Mucosa of descending colon (tissue), 3 donors: Measurements from ENCODE around the gene HHAT. TPM values are rescaled to one million over a fixed set of nuclear protein-coding genes. Genes with fewer than 3 reads are reported as not detected.

Experiments used
- ATAC-seq: fragments of 200-7000 bp; cut with Tn5 transposase; one replicate; pipeline ENCODE4 v1.9.1; 2020; ENCODE audit warnings: mild to moderate bottlenecking, moderate library complexity
- DNase-seq, 3 donors: peaks; one replicate each; pipeline ENCODE4 v3.0.0-alpha.2; 2020
- H3K36me3 ChIP-seq: fragments of 200-600 bp; one replicate; pipeline ENCODE4 v1.8.0; 2021; ENCODE audit warnings: low read depth, mild to moderate bottlenecking
- H3K4me1 ChIP-seq: fragments of 200-600 bp; one replicate; pipeline ENCODE4 v1.8.0; 2021; ENCODE audit warnings: low read depth, mild to moderate bottlenecking
- H3K4me3 ChIP-seq: fragments of 200-600 bp; one replicate; pipeline ENCODE4 v1.8.0; 2021; ENCODE audit warnings: mild to moderate bottlenecking
- H3K9me3 ChIP-seq: fragments of 200-600 bp; one replicate; pipeline ENCODE4 v1.8.0; 2021; ENCODE audit warnings: mild to moderate bottlenecking
- CTCF ChIP-seq: fragments of 200-600 bp; IDR thresholded peaks from one replicate; pipeline ENCODE4 v1.8.0; 2022; ENCODE audit warnings: antibody characterized with exemption, mild to moderate bottlenecking
- intact Hi-C, 2 donors: fragments of 100-400 bp; cut with DNase I in 1 of 2; cut with micrococcal nuclease in 1 of 2; formaldehyde crosslinking; loops; one replicate each; pipeline versions ENCODE4 v1.11.0 to v1.11.1; 2022; cut with DNase I, micrococcal nuclease
- total RNA-seq, 3 donors: library from RNA; stranded (reverse); fragmentation: NEBNext Ultra II Directional in 2 of 3; extraction: Animal tissue kit (Norgen Biotek cat#: 25700) in 2 of 3; gene quantifications; one replicate each; pipeline versions ENCODE4 v1.2.1 to v1.2.4, GENCODE V29; 2021 to 2023
- donor health status: DM: no; HTN: no; CAD: no; lungs with moderate emphysema.
- donor health status: DM: no; HTN: no; CAD: no.
- donor health status: DM: no; HTN: yes; CAD: no.

The HHAT gene
- total RNA-seq, 3 donors from 2014 or later = 4.1 to 8.6 (median 5.9) TPM

- no peaks in the 10 kb centered on the region for H3K36me3 ChIP-seq
- intact Hi-C loops = loop anchor here (5.0 kb wide), 1 partner anchor 172 kb away; no protein-coding TSS in a partner anchor
- H3K4me1 ChIP-seq = no peaks in the 10 kb centered on the region
- DNase-seq = no peak
- no peaks in the 10 kb centered on the region for H3K9me3 ChIP-seq
- TF ChIP-seq CTCF = no peak
- no peak for ATAC-seq
- H3K4me3 ChIP-seq = no peak overlapping the region
Observed at GRCh38 chr1:210313921-210314320, 14.8 kb upstream of the HHAT start.

GRCh38 chr1:210315529-210315928, 13.2 kb upstream of the HHAT start:
- H3K4me1 ChIP-seq = no peaks in the 10 kb centered on the region
- no peak for TF ChIP-seq CTCF
- ATAC-seq (no peak), DNase-seq (no peak)
- no peaks in the 10 kb centered on the region for H3K36me3 ChIP-seq
- H3K9me3 ChIP-seq = no peaks in the 10 kb centered on the region
- intact Hi-C loops = no loop called here
- no peak overlapping the region for H3K4me3 ChIP-seq

- intact Hi-C loops = no loop called here
- no peak for TF ChIP-seq CTCF
- no peaks in the 10 kb centered on the region for H3K9me3 ChIP-seq
- ATAC-seq (no peak), DNase-seq (no peak)
- no peak overlapping the region for H3K4me3 ChIP-seq
- H3K4me1 ChIP-seq = no peaks in the 10 kb centered on the region
- H3K36me3 ChIP-seq = no peaks in the 10 kb centered on the region
Observed at GRCh38 chr1:210321131-210321530, 7.6 kb upstream of the HHAT start.

- no peaks in the 10 kb centered on the region for H3K9me3 ChIP-seq
- intact Hi-C loops = no loop called here
- no peak overlapping the region for H3K4me3 ChIP-seq
- ATAC-seq = no peak
- H3K4me1 ChIP-seq = no peaks in the 10 kb centered on the region
- no peak for TF ChIP-seq CTCF
- H3K36me3 ChIP-seq = no peaks in the 10 kb centered on the region
- DNase-seq = no peak
Observed at GRCh38 chr1:210321552-210321951, 7.2 kb upstream of the HHAT start.

DNA sequence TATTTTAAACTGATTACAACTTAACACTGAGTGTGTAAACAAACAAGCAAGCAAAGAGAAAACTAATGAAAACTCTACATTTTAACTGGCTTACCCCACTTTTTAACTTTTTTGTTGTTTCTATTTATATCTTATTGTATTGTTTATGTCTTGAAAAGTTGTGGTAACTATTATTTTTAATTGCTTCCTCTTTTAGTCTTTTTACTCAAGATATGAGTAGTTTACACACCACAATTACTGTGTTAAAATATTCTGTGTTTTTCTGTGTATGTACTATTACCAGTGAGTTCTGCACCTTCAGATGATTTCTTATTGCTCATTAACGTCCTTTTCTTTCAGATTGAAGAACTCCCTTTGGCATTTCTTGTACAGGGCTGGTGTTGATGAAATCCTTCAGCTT, 4.7 kb upstream of the HHAT start:
- no peaks in the 10 kb centered on the region for H3K9me3 ChIP-seq
- H3K36me3 ChIP-seq = no peaks in the 10 kb centered on the region
- DNase-seq (no peak), ATAC-seq (no peak)
- no peak overlapping the region for H3K4me3 ChIP-seq
- H3K4me1 ChIP-seq = peaks cover 4% of the 10 kb centered on the region
- intact Hi-C loops = no loop called here
- no peak for TF ChIP-seq CTCF

- no peaks in the 10 kb centered on the region for H3K36me3 ChIP-seq
- H3K4me1 ChIP-seq = peaks cover 13% of the 10 kb centered on the region
- no peak for TF ChIP-seq CTCF
- H3K9me3 ChIP-seq = no peaks in the 10 kb centered on the region
- ATAC-seq (no peak), DNase-seq (no peak)
- intact Hi-C loops = no loop called here
- H3K4me3 ChIP-seq = no peak overlapping the region
Observed at GRCh38 chr1:210325026-210325670, 3.6 kb upstream of the HHAT start.
